Kidney epithelial cell (primary cell): Measurements from ENCODE around the gene SYT1. TPM values are rescaled to one million over a fixed set of nuclear protein-coding genes. Genes with fewer than 3 reads are reported as not detected.

Experiments
- DNase-seq: peaks from one replicate; pipeline ENCODE4 v3.0.0-alpha.2; 2010; ENCODE audit warnings: low read depth
- H3K27me3 ChIP-seq: 2 replicates; pipeline ENCODE4 v1.6.0; 2011; ENCODE audit warnings: low read length; ENCODE audit not compliant: control insufficient read depth, insufficient read depth
- H3K36me3 ChIP-seq: 2 replicates; pipeline ENCODE4 v1.5.1; 2011; ENCODE audit warnings: low read length; ENCODE audit not compliant: control insufficient read depth, insufficient read depth
- H3K4me3 ChIP-seq: 2 replicates; pipeline ENCODE4 v1.5.1; 2011; ENCODE audit warnings: low read depth, mild to moderate bottlenecking, control low read depth, low read length
- CTCF ChIP-seq: IDR thresholded peaks from 2 replicates; pipeline ENCODE4 v1.5.1; 2011; ENCODE audit warnings: mild to moderate bottlenecking, moderate library complexity, low read length, control low read depth, inconsistent platforms; ENCODE audit not compliant: insufficient read depth, poor library complexity, severe bottlenecking
- total RNA-seq: library from RNA; depleted of rRNA; stranded (reverse); fragments of >200 nt; gene quantifications from 2 replicates; pipeline ENCODE4 v1.2.3, GENCODE V29; 2015

Gene SYT1
- total RNA-seq, 1 donor from 2014 or later, result 7.4 TPM

DNA sequence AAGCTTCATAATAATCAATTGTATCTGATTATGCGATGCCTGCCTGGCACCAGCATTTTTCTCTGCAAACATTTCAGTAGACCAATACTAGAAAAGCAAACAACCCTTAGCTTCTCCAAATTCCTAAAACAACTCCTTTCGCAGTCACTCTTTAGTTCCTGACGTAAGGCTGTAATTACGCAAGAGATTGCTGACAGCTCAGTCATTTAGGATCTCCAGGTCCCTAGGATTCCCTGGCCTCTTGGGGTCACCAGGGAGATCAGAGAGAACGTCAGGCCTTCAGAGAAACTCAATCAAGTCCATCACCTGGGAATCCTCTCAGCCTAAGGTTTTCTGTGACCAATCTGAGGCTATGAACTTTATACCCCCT, 435.6 kb downstream of the SYT1 start:
- Histone ChIP-seq H3K36me3 (no peaks in the 10 kb centered on the region), H3K27me3 (no peaks in the 10 kb centered on the region), H3K4me3 (no peak overlapping the region)
- TF ChIP-seq CTCF, result no peak
- no peak for DNase-seq

DNA sequence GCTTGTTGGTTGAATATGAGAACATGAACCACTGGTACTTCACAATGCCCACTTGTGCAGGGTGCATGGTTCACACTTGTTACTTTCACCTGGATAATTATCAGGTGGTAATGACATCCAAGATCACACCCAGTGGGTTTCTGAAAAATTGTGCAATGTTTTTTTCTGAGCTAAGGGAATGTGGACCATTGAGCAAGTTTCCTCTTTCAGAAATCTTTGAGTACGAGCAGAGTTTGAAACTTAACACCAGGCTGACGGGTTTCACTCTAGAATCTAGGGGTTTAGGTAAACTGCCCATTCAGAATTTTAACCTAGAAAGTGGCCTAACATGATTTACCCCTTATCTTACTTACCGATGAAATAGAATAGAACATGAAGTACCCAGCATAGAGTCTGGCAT, 436.6 kb downstream of the SYT1 start:
- no peaks in the 10 kb centered on the region for H3K36me3 ChIP-seq
- H3K27me3 ChIP-seq, result no peaks in the 10 kb centered on the region
- H3K4me3 ChIP-seq, result no peak overlapping the region
- no peak for TF ChIP-seq CTCF
- DNase-seq, result no peak

DNA sequence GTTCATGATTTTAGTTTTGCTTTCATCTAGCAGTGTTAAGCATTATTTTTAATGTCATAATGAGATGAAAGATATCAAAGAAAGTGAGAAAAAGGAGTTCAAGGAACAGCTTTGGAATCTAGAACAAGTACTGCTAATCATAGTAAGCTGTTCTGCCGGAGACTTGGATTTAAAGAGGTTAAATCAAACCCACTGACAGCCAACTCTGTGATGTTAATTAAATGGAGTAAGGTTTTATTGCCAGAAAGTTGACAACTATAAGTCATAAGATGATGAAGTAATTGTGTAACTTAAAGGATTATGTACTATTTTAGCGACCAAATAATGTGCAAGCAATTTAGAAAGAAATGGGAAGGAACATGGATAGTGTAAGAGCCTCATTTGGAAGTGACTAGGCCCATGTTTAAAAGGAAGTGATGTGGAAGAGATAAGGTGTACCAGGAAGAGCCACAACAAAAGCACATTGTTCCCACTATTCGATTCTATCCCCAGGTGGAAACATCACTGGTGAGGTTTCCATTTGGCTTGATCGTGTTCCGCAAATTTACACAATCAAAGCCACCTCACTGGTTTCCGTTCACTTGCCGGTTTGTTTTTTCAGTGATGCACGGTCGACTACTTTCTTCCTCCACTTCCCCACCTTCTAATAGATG, 437.7 kb downstream of the SYT1 start:
- Histone ChIP-seq H3K4me3 (no peak overlapping the region), H3K36me3 (no peaks in the 10 kb centered on the region), H3K27me3 (no peaks in the 10 kb centered on the region)
- DNase-seq, result no peak
- TF ChIP-seq CTCF, result no peak

- no peak for TF ChIP-seq CTCF
- no peak for DNase-seq
- Histone ChIP-seq H3K27me3 (no peaks in the 10 kb centered on the region), H3K36me3 (no peaks in the 10 kb centered on the region), H3K4me3 (no peak overlapping the region)
Observed at GRCh38 chr12:79307340-79307739, 442.8 kb downstream of the SYT1 start.

GRCh38 chr12:79309039-79309438, 444.5 kb downstream of the SYT1 start:
- Histone ChIP-seq H3K27me3 (no peaks in the 10 kb centered on the region), H3K4me3 (no peak overlapping the region), H3K36me3 (no peaks in the 10 kb centered on the region)
- TF ChIP-seq CTCF, result no peak
- DNase-seq, result no peak

DNA sequence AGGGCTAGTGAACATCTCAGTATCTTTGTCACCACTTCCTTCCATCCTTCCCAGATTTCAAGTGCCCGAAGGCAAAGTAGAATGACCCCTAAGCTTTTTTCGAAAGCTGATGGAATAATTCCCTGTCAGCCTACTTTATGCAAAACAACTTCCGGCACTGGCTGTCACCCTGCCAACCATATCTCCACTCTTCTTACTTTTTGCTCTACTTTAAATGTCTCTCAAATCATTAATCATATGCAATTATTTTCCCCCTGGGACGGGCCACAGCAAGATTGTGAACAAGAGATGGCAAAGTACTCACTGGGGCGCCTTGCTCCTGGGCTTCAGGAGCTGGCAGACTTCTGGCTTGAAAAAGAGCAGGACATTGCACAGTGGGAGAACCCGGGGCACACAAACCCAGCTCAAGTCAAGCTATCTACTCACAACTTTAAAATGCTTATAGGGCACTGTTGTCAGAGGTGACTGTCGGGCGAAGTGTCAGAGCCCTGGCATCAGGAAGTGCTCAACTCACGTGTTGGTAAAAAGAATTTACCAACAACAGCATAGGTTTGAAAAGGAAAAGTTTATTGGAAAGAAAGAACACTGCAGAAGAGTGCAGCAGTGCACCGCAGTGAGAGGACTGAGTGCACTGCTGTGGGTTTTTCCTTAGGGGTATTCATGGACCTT, 452.7 kb downstream of the SYT1 start:
- no peak for TF ChIP-seq CTCF
- no peak for DNase-seq
- no peaks in the 10 kb centered on the region for H3K27me3 ChIP-seq
- H3K4me3 ChIP-seq, result no peak overlapping the region
- no peaks in the 10 kb centered on the region for H3K36me3 ChIP-seq
